GM23338 (cell line): ENCODE measurements around the gene SLC6A7.

Experiments used
- CREB1 ChIP-seq: fragments of 250-450 bp; sonication (Bioruptor Pico); IDR thresholded peaks from 2 replicates; pipeline ENCODE4 v1.5.0; 2020; ENCODE audit warnings: low read depth, mild to moderate bottlenecking, moderate library complexity
- CTCF ChIP-seq, 2 experiments: fragments of 200-600 bp in 1 of 2; sonication (generic) in 1 of 2; conservative IDR thresholded peaks; 2 replicates each; pipeline versions ENCODE4 v1.5.1 to v1.6.1; 2016 to 2017; ENCODE audit warnings: antibody characterized with exemption in 2 of 2, low read depth in 2 of 2, mild to moderate bottlenecking in 2 of 2, moderate library complexity in 1 of 2
- EZH2 ChIP-seq: fragments of 200-600 bp; sonication (generic); IDR thresholded peaks from one replicate; pipeline ENCODE4 v1.8.0; 2017; ENCODE audit warnings: antibody characterized with exemption, mild to moderate bottlenecking, low read depth; ENCODE audit not compliant: unreplicated experiment
- EZH2phosphoT487 ChIP-seq: fragments of 200-600 bp; sonication (generic); IDR thresholded peaks from one replicate; pipeline ENCODE4 v1.8.1; 2018; ENCODE audit warnings: antibody characterized with exemption; ENCODE audit not compliant: unreplicated experiment
- JUNB ChIP-seq: IDR thresholded peaks from one replicate; pipeline ENCODE4 v1.6.1; 2016; ENCODE audit warnings: antibody characterized with exemption; ENCODE audit not compliant: unreplicated experiment
- POLR2AphosphoS5 ChIP-seq: IDR thresholded peaks from 2 replicates; pipeline ENCODE4 v1.6.1; 2016; ENCODE audit warnings: antibody characterized with exemption, low read depth
- REST ChIP-seq: IDR thresholded peaks from one replicate; pipeline ENCODE4 v1.6.1; 2018; ENCODE audit warnings: antibody characterized with exemption; ENCODE audit not compliant: unreplicated experiment
- STAT1 ChIP-seq: IDR thresholded peaks from one replicate; pipeline ENCODE4 v1.6.1; 2016; ENCODE audit warnings: antibody characterized with exemption; ENCODE audit not compliant: unreplicated experiment
- ZNF114 ChIP-seq: fragments of 250-450 bp; sonication (Bioruptor Pico); IDR thresholded peaks from 2 replicates; pipeline ENCODE4 v1.5.0; 2020; ENCODE audit warnings: mild to moderate bottlenecking, moderate library complexity
- ZNF331 ChIP-seq: fragments of 250-450 bp; sonication (Bioruptor Pico); IDR thresholded peaks from 2 replicates; pipeline ENCODE4 v1.5.0; 2020; ENCODE audit warnings: low read depth, mild to moderate bottlenecking, moderate library complexity

GRCh38 chr5:150156540-150156939 is 33.3 kb upstream of the SLC6A7 start:
- TF ChIP-seq CTCF (conservative IDR thresholded peaks at IDR 0.05; ENCODE audit: low read depth in 2 of 2), result no peak
- no peak for TF ChIP-seq EZH2
- no peak for TF ChIP-seq REST
- no peak for TF ChIP-seq ZNF114 (CRISPR knock-in tag)
- TF ChIP-seq POLR2AphosphoS5, result no peak
- no peak for TF ChIP-seq JUNB
- TF ChIP-seq EZH2phosphoT487, result no peak
- TF ChIP-seq STAT1, result no peak
- TF ChIP-seq ZNF331, result no peak
- TF ChIP-seq CREB1 (CRISPR knock-in tag), result no peak
